ENCODE measurements around the gene JAK2. TPM values are rescaled to one million over a fixed set of nuclear protein-coding genes. Genes with fewer than 3 reads are reported as not detected.

The JAK2 gene
- total and polyA plus RNA-seq, 9 of the 15 experiments (the other 6 are each of a cell fraction or from before 2014, with no cell fraction given), result 4.7 to 23.4 (median 15.3) TPM

DNA sequence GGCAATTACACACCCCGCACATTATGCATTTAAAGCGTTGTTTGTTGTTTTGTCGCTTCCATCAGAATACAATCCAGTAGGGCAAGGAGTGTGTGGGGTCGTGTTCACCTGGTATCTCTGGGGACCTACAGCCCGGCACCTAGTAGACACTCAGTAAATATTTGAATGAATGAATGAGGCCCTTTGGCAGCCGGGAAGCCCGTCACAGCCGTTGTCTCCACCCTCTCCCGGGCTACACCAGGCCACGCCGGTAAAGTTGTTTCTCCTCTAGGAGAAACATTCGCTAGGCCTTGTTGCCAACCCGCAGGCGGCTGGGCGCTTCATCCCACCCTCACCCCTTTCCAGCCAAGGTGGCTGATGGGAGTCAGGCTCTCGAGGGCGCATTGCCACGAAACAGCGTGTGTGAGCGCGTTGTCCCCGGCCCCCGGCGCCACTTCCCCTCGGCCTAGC, 876 bp upstream of the JAK2 start:
- Histone ChIP-seq H3K27ac (ENCODE audit: extremely low read depth, low read depth, low read length) (peak overlapping the region; percentile 90), H3K9me3 (replicated peaks; ENCODE audit: control insufficient read depth, insufficient read depth, low read depth, low read length) (no peaks in the 10 kb centered on the region), H3K9me1 (ENCODE audit: control insufficient read depth, insufficient read depth, low read length) (no peaks in the 10 kb centered on the region), H3K36me3 (ENCODE audit: control insufficient read depth, insufficient read depth, low read length) (peaks cover 19% of the 10 kb centered on the region), H3K4me3 (peak overlapping the region; percentile 74), H3K79me2 (ENCODE audit: control insufficient read depth, insufficient read depth, low read length) (peaks cover 53% of the 10 kb centered on the region), H3K4me2 (ENCODE audit: insufficient read depth, low read length) (peak overlapping the region; percentile 92), H3K27me3 (ENCODE audit: control insufficient read depth in 2 of 2, insufficient read depth in 2 of 2, low read length in 2 of 2) (no peaks in the 10 kb centered on the region), H3K4me1 (replicated peaks in 1 of 2; ENCODE audit: control insufficient read depth in 2 of 2, insufficient read depth in 2 of 2, low read length in 2 of 2) (peaks cover 14 to 33% of the 10 kb centered on the region in 2 experiments; a peak in 4 of 5 replicates), H4K20me1 (replicated peaks; ENCODE audit: control insufficient read depth, insufficient read depth, low read length) (no peaks in the 10 kb centered on the region), H3K9ac (ENCODE audit: insufficient read depth in 1 of 2, low read depth in 2 of 2, low read length in 2 of 2) (peak overlapping the region; percentile 85 to 97), H2AFZ (ENCODE audit: low read depth, low read length) (peak overlapping the region; percentile 86)
- no peak for FAIRE-seq
- intact Hi-C loops (cut with micrococcal nuclease), result loop anchor here (2.0 kb wide), 2 partner anchors 131 to 185 kb away; no protein-coding TSS in a partner anchor
- ATAC-seq, result no peak
- ChIA-PET CTCF (ENCODE audit: low intra/inter-chr PET ratio) (no interaction called here), POLR2A (interaction anchor here (0.8 to 1.2 kb wide), 3 partner anchors 11 to 59 kb away, joined by 3 to 5 read pairs (median 4); no protein-coding TSS in a partner anchor)
- BruUV-seq (replicated peaks), result TSS peak; percentile 66
- in situ Hi-C loops (cut with MboI), result loop anchor here (5.0 to 10.0 kb wide), 2 partner anchors 122 to 229 kb away; no protein-coding TSS in a partner anchor
- TF ChIP-seq LEF1 (IDR thresholded peaks at IDR 0.05), result peak; percentile 11; the same call in 1 of the 2 replicates
- TF ChIP-seq ZNF24 (IDR thresholded peaks at IDR 0.05), result peak; percentile 95
- peak; percentile 7 for TF ChIP-seq PHF20 (IDR thresholded peaks at IDR 0.05; ENCODE audit: partially characterized antibody)
- TF ChIP-seq SMARCE1 (IDR thresholded peaks at IDR 0.05), result 0 out of 2 replicates have a peak, but pooled peaks have one; percentile 65
- no peak for TF ChIP-seq KDM2B (CRISPR knock-in tag; IDR thresholded peaks at IDR 0.05)
- TF ChIP-seq ETV5 (CRISPR knock-in tag; IDR thresholded peaks at IDR 0.05; ENCODE audit: low read depth), result 0 out of 2 replicates have a peak, but pooled peaks have one; percentile 2
- TF ChIP-seq, protein P1, sequence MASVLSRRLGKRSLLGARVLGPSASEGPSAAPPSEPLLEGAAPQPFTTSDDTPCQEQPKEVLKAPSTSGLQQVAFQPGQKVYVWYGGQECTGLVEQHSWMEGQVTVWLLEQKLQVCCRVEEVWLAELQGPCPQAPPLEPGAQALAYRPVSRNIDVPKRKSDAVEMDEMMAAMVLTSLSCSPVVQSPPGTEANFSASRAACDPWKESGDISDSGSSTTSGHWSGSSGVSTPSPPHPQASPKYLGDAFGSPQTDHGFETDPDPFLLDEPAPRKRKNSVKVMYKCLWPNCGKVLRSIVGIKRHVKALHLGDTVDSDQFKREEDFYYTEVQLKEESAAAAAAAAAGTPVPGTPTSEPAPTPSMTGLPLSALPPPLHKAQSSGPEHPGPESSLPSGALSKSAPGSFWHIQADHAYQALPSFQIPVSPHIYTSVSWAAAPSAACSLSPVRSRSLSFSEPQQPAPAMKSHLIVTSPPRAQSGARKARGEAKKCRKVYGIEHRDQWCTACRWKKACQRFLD (CRISPR knock-in tag; IDR thresholded peaks at IDR 0.05), result 0 out of 2 replicates have a peak, but pooled peaks have one; percentile 61
- no peak for TF ChIP-seq FOXM1 (IDR thresholded peaks at IDR 0.05; ENCODE audit: low read depth)
- TF ChIP-seq FOXM1 (CRISPR knock-in tag; IDR thresholded peaks at IDR 0.05; ENCODE audit: low read depth), result 0 out of 2 replicates have a peak, but pooled peaks have one; percentile 6
- TF ChIP-seq, protein P2, sequence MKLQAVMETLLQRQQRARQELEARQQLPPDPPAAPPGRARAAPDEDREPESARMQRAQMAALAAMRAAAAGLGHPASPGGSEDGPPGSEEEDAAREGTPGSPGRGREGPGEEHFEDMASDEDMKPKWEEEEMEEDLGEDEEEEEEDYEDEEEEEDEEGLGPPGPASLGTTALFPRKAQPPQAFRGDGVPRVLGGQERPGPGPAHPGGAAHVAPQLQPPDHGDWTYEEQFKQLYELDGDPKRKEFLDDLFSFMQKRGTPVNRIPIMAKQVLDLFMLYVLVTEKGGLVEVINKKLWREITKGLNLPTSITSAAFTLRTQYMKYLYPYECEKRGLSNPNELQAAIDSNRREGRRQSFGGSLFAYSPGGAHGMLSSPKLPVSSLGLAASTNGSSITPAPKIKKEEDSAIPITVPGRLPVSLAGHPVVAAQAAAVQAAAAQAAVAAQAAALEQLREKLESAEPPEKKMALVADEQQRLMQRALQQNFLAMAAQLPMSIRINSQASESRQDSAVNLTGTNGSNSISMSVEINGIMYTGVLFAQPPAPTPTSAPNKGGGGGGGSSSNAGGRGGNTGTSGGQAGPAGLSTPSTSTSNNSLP (IDR thresholded peaks at IDR 0.05; ENCODE audit: borderline replicate concordance, low read depth, low read length), result no peak
- TF ChIP-seq HDAC1 (IDR thresholded peaks at IDR 0.05), result 0 out of 4 replicates have a peak, but pooled peaks of 1 of the 2 experiments have one; percentile 7
- TF ChIP-seq FOXK1 (CRISPR knock-in tag; IDR thresholded peaks at IDR 0.05; ENCODE audit: borderline replicate concordance), result no peak
- no peak for TF ChIP-seq STAT5B (CRISPR knock-in tag; IDR thresholded peaks at IDR 0.05)
- TF ChIP-seq ZNF431 (CRISPR knock-in tag; IDR thresholded peaks at IDR 0.05), result 0 out of 2 replicates have a peak, but pooled peaks have one; percentile 9
- no peak for TF ChIP-seq MIER1 (IDR thresholded peaks at IDR 0.05; ENCODE audit: low read depth)
- TF ChIP-seq ZNF124 (CRISPR knock-in tag; IDR thresholded peaks at IDR 0.05), result 0 out of 2 replicates have a peak, but pooled peaks have one; percentile 1
- DNase-seq (ENCODE audit: extremely low read depth in 1 of 4, low spot score in 3 of 4), result no peak
- 2% methylated on average over 22 of the region's 25 CpGs for WGBS (ENCODE audit: insufficient coverage, low coverage, missing lambda C conversion rate)
